A673 (cell line): ENCODE results near the gene KDM1A.

Source experiments
- CTCF ChIP-seq: fragments of 300-800, 200-600 bp; sonication (generic); conservative IDR thresholded peaks from 2 replicates; pipeline ENCODE4 v1.5.1; 2017; ENCODE audit warnings: low read depth, mild to moderate bottlenecking, antibody characterized with exemption, low read length, moderate library complexity, mixed read lengths
- EZH2 ChIP-seq: fragments of 200-600 bp; sonication (generic); IDR thresholded peaks from 2 replicates; pipeline ENCODE4 v1.6.1; 2017; ENCODE audit warnings: borderline replicate concordance, low read depth, mild to moderate bottlenecking, mixed read lengths, antibody characterized with exemption, low read length; ENCODE audit not compliant: poor library complexity, severe bottlenecking

GRCh38 chr1:23108918-23109533 lies 89.8 kb downstream of the KDM1A start:
- TF ChIP-seq CTCF (no peak), EZH2 (no peak)
